GM19238 (cell line): ENCODE measurements around the gene P3H2.
"Not testable (repeated sequence)": the region's sequence is repeated elsewhere in the genome, so short reads cannot be mapped to it uniquely, and the experiment has no call there.

Source experiments
- DNase-seq: peaks from one replicate; pipeline ENCODE4 v3.0.0; 2011; ENCODE audit warnings: low spot score; ENCODE audit not compliant: insufficient read length

The P3H2 gene

DNA sequence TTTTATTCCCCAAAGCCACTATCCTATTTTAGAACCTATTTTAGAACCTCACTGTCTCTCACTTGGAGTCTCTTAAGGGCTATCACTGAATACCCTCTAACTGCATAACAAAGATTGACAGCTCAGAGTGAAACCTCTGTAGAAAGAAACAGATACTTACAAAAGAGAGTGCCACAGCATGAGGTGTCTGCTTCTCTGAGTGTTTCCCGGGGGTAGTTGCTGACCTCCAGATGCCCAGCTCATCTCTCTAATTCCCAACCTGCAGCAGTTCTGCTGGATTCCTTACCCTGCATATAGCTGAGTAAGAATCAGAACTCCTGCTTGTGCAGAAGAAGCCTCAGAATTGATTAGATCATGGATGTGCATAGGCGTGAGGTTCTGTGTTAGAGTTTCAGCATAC is 34.5 kb downstream of the P3H2 start:
- DNase-seq, result no peak

DNA sequence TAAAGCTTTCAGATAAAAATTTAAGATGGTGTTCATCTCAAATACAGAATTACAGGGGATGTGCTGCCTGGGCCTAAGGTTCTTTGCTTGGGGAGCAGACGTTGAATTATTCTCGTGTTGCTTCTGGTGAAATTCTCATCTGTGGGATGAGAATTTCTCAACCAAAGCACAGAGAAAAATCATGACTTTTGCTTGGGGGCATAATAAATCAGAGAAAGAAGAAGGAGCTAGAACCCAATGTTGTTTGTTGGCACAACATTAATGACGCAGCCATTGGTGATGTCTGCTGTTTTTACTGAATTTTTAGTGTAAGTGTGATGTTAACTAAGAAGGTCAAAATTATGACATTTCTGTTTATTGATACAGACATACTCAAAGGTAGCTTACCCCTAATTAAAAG is 35.7 kb downstream of the P3H2 start:
- DNase-seq, result no peak

DNA sequence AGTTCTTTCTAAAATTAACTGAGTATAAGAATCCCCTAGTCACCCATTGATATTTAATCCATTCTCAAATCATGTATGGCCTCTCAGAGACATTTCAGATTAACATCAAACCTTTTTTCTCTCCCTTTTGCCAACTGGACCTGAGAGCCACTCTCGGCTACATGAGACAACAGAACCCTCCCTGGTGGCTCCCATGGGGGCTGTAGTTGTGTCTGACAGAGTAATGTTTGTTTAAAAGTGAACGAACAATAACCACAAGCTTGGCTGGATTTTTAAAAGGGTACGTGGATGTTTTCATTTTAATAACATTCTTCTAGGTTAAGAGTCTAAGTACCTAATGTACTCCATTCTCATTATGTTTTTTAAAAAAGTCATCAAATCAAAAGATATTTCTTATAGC is 37.1 kb downstream of the P3H2 start:
- no peak for DNase-seq

DNA sequence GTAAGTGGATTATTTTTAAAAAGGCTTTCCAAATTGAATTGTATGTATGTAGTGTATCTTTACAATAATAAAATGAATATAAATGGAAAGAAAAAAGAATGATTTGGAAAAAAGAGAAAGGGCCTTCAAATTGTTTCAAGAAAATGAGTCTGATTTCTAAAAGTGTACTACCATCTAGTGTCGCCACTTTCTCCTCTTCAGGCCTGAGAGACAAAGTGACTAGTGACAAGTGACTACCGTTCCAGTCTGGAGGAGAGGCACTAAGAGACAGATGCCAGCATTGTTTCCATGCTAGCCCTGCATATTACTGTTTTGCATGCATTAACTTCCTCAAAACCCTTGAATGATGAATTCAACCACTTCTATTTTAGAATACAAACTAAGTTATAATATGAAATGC is 39.3 kb downstream of the P3H2 start:
- DNase-seq, result no peak

DNA sequence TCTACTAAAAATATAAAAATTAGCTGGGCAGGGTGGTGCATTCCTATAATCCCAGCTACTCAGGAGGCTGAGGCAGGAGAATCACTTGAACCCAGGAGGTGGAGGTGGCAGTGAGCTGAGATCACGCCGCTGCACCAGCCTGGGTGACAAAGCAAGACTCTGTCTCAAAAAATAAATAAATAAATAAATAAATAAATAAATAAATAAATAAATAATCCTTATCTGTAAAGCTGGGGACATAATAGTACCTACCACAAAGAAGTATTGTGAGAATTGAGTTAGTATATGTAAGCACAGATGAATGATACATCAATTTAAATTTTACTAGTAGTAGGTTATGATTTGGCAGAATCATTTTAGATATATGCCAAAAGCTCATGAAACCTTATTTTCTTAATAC is 41.5 kb downstream of the P3H2 start:
- DNase-seq, result not testable (repeated sequence)

DNA sequence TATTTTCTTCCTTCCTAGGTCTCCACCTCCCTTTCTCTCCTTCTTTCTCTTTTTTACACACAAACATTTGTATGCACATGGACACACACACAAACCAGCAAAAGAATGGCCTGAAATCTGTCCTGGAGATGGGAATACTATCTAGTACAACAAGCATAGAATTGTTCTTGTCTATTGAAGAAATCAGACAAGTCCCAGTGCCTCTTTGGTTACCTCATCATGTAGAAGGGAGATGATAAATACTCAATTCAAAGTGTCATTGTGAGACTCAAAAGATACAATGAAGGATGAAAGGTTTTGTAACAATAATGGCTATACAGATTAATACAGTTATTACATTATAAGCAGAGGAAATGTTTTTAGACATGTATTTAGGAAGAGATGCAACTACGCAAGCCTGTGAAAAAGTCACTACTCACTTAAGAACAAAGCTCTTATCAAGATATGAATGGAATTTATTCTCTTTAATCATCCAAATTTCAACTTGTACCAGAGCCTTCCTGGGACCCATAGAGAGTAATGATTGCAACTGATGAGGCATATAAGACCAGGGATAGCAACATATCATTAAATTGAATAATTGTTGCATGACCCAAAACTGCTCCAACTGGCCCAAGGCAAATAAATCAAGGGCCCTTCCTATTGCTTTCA is 43.2 kb downstream of the P3H2 start:
- DNase-seq, result no peak

DNA sequence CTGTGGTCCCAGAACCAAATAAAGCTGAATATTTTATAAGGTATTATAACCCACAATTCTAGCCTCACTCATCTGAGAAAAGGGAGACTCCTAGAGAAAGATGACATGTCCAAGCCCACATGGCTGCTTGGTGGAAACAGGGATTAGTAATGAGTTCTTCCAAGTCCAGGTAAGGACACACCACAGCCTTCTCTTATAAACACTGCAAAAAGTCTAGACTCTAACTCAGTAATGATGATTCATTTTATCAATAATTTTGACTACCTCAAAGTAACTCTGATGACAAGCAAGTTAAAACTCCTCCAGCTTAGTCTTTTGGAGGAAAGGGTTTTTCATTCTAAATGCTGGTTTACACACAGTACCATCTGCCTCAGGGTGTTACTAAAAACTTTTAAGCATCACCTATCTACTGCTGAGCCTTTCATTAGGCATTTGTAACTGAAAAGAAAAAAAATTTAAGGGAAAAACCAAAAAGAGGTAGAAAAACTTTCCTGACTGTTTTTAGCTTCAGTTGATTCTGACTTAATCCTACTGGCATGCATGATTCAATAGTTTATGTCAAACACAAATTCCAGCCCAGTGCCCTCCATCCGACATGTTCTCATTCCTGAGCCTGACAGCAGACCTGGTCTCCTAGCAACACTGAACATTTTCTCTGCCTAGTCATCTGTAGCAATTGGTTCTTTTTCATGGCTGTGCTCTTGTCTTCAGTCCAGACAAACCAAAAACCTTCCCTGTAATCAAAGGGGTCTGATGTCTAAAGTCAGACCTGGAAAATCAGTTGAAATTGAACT is 43.9 kb downstream of the P3H2 start:
- DNase-seq, result no peak

DNA sequence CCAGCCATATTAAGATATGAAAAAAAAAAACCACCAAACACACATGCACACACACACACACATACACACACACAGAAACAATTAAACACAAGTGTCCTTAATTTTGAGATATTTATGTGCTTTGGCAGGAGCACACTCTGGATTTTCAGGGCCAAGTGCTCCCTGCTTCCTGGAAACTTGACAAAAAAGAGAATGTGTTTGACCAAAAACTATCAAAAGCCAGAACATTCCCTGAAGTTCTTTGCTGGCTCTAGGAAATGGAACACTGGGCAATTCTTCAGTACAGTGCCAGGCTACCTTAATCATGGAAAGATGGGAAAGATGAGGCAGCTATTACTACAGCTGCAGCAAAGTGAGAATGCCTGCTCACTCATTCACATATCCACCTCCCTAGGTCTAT is 44.6 kb downstream of the P3H2 start:
- DNase-seq, result no peak

DNA sequence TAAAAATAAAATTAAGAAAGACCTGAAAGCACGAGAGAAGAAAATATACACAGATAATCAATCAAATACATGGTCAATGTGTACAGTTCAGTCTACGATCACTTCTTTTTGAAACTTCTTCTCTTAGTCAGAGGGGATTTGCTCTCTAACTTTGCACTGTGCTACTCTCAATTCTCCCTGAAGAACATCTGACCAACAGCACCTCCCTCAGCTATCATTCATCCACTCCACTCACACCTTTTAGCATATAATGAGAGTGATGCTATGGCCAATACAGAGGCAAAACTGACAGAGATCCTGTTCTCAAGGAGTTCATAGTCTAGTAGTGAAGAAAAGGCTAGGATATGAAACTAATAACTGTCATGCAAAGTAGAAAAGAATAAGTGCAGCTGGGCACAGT is 45.9 kb downstream of the P3H2 start:
- no peak for DNase-seq

DNA sequence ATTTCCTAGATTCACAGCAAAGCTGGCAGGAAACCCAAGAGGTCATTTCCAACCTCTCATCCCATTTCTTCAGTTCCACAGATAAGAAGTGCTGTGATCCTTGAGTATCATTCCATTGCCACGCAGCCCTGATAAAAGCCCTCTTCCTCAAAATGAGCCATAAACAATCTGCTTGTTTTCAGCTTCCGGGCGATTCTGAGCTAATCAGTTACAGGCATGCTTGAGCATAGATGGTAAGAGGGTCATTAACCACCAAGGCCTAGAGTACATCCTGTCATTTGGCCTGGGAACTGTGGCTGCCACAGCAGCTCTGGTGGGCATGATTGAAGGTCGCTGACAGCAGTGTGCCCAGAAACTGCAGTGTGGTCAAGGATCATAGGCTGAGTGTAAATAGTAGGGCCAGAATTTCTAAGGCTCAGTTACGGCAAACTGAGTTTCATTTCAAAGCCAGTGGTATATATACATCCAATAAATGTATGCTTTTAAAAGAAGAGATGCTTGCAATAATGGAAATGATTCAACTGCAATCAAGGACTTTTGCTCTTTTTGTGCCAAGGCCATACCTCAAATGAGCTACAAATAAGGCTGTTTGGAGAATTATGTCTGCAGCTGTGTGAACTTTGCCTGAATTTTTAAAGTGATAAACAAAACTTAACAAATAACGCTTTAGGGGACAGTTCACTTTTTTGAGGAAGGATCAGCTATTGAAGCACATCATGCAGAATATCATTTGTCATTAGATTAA is 47.3 kb downstream of the P3H2 start:
- no peak for DNase-seq

DNA sequence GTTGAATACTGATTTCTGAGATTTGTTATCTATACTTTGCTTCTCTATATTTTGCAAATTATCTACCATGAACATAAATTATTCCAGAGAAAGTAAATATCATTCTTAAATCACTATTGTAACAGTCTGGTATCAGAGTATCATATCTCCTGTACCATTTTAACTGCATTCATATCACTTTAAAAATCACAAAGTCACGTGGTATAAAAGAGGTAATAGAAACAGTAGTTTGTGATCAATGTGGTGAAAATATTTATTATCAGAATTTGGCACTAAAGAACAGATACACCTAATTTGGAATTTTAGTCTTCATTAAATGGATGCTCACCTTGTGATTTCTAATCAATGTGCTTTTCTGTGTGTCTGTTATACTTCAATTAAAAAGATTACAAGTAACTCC is 47.8 kb downstream of the P3H2 start:
- no peak for DNase-seq

DNA sequence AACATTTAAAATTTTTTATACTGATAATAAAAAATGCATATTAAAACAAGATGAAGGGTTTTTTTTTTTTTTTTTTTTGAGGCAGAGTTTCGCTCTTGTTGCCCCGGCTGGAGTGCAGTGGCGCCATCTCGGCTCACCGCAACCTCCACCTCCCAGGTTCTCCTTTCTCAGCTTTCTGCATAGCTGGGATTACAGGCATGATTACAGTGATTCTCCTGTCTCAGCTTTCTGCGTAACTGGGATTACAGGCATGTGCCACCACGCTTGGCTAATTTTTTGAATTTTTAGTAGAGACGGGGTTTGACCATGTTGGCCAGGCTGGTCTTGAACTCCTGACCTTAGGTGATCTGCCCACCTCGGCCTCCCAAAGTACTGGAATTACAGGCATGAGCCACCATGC is 48.8 kb downstream of the P3H2 start:
- not testable (repeated sequence) for DNase-seq

DNA sequence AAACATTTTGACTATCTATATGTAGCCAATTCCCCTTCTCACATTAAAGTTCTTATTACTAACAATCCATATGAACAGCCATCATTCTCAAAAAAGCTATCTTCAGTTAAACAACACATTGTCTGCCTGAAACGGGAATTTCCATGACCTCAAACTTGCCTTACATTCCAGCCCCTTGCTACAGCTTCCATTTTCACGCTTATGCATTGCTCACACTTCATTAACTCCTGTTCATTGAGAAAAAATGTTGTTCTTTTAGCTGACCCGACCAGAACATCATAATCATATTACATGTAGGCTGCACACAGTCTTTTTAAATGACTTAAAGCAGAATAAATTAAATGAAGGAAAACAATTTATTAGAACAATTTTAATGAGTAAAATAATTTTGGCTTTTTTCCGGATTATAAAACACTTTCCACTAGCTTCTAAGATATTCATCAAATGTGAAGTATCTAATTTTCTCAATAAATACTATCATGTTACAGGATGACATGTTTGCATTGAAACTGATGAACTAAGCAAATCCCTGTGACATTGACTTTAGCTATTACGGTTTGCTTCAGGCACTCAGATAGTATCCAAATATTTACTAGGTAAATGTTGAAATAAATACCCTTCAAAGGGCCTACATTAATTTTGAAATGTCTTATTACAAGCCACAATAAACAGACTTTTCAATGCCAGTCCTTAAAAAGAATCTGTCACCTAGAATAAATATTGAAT is 49.9 kb downstream of the P3H2 start:
- no peak for DNase-seq

DNA sequence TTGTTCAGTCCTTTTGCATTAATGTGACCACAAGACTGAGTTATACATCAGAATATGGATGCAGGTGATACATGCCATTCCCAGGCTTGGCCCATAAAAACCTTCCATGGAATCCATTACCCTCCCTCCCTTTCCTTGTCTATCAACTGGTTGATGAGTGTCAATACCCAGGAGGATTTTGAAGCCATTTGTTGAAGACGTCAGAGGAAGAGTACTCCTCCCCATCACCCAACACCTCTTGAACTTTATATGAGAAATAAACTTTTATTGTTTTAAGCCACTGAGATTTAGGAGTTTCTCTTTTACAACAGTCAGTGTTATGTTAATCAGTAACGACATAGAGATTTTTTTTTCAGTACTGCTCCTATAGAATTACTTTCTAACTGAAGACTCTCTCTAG is 55.5 kb downstream of the P3H2 start:
- DNase-seq, result no peak

DNA sequence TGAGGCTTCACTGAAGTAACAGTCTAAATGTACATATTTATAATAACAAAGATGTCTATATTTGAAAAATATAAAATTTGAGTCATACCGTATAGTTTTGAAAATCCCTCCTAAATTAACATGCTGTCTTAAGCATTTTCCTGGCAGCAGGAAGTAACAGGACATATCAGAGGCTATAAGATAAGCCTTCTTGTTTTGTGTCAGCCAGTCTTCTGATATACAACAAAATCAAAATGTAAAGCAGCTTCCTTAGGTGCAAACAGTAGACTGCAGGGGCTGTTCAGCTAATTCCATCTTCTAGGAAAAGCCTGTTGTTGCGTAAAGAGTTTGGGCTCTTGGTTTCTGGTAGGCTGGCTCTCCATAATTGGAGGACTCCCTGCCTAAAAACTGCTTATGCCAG is 56.0 kb downstream of the P3H2 start:
- DNase-seq, result no peak

DNA sequence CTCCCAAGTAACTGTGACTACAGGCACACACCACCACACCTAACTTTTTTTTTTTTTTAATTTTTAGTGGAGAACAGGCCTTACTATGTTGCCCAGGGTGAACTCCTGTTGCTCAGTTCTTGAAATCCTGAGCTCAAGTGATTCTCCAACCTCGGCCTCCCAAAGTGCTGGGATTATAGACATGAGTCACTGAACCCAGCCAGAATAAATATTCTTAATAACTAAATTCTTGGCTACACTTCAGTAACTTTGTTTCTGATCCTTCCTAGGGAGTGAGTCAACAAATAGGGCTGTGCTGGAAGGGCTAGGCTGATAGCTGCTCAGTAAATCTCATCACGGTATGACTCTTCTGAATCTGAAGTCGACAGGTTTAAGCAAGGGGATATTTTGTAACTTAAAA is 56.6 kb downstream of the P3H2 start:
- DNase-seq, result no peak

DNA sequence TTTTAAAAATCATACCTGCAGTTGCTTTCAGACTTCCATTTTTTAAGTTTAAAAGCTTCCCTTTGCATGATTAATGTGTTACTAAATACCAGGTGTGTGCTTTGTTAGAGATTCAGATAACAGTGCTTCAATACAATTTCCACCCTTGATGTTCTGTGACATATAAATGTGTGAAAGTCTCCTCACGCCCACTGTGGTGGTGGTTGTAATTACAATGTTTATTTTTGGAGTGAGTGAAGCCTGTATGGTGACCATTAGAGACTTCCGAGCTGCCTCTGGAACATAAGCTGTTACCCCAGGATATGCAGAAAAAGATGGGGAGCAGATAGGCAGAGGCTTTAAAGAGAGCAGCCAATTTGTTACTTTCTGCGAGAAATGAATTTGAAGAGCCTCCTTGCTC is 57.2 kb downstream of the P3H2 start:
- no peak for DNase-seq

DNA sequence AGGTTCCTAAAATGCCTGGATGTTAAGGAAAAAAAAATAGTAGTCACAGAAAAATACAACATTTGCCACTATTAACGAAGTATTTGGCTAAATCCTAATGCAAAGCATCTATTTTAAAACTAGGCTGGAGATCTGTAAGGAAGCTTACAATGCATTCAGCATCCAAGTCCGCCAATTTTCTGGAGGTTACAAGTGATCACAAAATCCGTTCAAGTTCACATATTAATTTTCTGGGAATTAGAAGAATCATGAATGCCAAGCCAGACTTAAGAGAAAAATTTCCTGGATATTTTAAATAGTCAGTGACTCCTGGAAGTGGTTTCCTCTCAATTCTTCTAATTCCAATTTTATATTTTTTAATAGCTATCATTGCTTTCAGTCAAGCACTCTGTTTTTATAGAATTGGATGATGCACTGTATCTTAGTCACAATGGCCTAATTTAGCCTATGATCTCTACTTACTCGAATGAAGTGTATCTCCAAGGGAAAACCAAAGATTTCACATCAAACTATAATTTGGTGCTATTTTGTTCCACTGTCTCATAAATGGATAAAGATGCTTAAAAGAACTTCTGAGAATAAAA is 60.4 kb downstream of the P3H2 start:
- DNase-seq, result no peak

DNA sequence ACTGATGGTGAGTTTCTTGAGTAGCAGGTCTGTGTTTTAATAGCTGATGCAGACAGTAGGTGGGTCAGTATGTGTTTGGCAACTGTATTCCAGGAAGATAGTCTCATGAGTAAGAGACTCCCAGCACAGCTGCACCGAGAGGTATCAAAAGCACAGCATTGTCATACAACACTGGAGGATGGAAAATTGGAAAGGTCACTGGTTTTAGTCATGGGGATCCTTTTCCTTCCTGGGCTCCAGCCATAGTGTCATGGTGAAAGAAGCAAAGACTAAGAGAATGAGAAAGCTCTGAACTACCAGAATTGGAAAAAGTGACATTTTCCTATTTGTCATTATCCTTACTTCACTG is 61.5 kb downstream of the P3H2 start:
- DNase-seq, result no peak

DNA sequence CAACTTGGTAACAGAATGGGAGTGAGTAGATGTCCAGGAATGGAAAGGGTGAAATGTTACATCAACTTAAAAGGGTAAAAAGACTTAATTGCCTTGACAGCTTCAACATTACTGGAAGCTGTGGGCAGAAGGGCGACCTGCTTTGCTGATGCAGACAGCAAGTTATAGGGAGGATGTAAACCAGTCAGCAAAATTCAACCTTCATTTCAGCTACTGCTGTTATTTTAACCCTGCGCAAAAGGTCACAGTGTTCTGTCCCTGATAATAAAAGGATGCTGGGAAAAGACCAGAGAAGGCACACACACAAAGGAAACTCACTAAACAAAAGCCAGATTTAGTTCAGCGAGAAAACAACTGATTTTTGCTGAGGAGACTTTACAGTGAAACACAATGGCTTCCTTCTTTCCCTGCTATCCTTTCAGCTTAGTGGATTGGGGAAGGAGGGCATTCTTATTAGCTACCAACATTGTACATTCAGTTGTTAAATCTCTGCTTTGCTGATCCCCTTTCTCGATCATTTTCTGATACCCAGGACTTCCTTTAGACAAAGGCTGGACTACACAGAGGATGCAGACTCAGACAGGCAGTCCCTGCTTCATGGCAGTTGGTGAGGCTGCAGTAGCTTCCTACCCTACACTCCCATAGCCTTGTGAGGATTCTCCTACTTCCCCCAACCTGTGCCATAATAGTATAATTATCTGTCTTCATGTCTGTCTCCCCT is 62.0 kb downstream of the P3H2 start:
- no peak for DNase-seq

DNA sequence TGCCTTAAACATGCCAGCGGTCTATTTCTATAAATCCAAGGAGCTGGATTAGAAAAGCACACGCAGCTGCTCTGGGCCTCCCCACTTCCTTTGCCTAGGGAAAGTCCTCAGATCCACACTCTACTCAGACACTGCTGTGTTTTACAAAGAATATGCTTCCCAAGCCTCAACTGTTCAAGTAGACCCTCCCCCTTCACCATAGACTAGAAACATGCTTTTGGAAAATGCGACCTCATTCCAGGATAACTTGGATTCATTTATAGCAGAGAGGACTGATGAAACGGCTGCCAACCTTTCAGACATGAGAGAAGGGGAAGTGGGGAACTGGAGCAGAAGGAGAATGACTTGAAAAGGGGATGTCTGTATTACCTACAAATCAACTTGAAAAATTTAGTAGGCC is 64.0 kb downstream of the P3H2 start:
- no peak for DNase-seq
